Caco-2 (cell line): ENCODE results near the gene PUM1. TPM values are rescaled to one million over a fixed set of nuclear protein-coding genes. Genes with fewer than 3 reads are reported as not detected.

Experiments used
- BruUV-seq: library from RNA; stranded (reverse); fragments of 400-500 nt; replicated peaks from 2 replicates; lab custom pipeline; 2021; lab: Mats Ljungman, UMichigan
- CTCF ChIA-PET: fragments of 300-600 bp; sonication (Branson Sonifier 250); formaldehyde crosslinking; loops from one replicate; lab custom pipeline; 2022; ENCODE audit warnings: antibody characterized with exemption; lab: Charles Lee
- POLR2A ChIA-PET: fragments of 300-600 bp; sonication (Branson Sonifier 250); formaldehyde crosslinking; loops from one replicate; lab custom pipeline; 2022; ENCODE audit warnings: antibody characterized with exemption; lab: Charles Lee
- DNase-seq, 2 experiments: peaks; one replicate each; pipeline versions ENCODE4 v3.0.0 to v3.0.0-alpha.2; 2020 to 2022
- H3K27me3 ChIP-seq: replicated peaks from 2 replicates; pipeline ENCODE4 v1.6.0; 2011; ENCODE audit warnings: low read length; ENCODE audit not compliant: control insufficient read depth, insufficient read depth
- H3K36me3 ChIP-seq: 2 replicates; pipeline ENCODE4 v1.5.1; 2011; ENCODE audit warnings: low read length; ENCODE audit not compliant: control insufficient read depth, insufficient read depth
- H3K4me1 ChIP-seq: fragments of 250-450 bp; sonication (Bioruptor Pico); 2 replicates; pipeline ENCODE4 v1.5.1; 2020; ENCODE audit warnings: mild to moderate bottlenecking
- H3K4me3 ChIP-seq: 2 replicates; pipeline ENCODE4 v1.5.1; 2011; ENCODE audit warnings: low read depth, mild to moderate bottlenecking, control low read depth, low read length
- H3K9me3 ChIP-seq: fragments of 250-450 bp; sonication (Bioruptor Pico); 2 replicates; pipeline ENCODE4 v1.5.1; 2020; ENCODE audit warnings: mild to moderate bottlenecking, moderate library complexity
- H3K27ac Mint-ChIP-seq: one replicate; pipeline ENCODE4 v1.8.0; 2022; ENCODE audit warnings: mixed read lengths; ENCODE audit not compliant: unreplicated experiment
- H3K27me3 Mint-ChIP-seq: one replicate; pipeline ENCODE4 v1.8.0; 2022; ENCODE audit warnings: mixed read lengths; ENCODE audit not compliant: insufficient read depth, unreplicated experiment
- H3K36me3 Mint-ChIP-seq: one replicate; pipeline ENCODE4 v1.8.0; 2022; ENCODE audit warnings: mild to moderate bottlenecking, mixed read lengths; ENCODE audit not compliant: insufficient read depth, unreplicated experiment
- H3K4me1 Mint-ChIP-seq: one replicate; pipeline ENCODE4 v1.8.0; 2022; ENCODE audit warnings: low read depth, mixed read lengths; ENCODE audit not compliant: unreplicated experiment
- H3K4me3 Mint-ChIP-seq: one replicate; pipeline ENCODE4 v1.8.0; 2022; ENCODE audit warnings: mild to moderate bottlenecking, moderate library complexity, mixed read lengths; ENCODE audit not compliant: unreplicated experiment
- H3K9me3 Mint-ChIP-seq: one replicate; pipeline ENCODE4 v1.8.0; 2022; ENCODE audit warnings: mixed read lengths; ENCODE audit not compliant: unreplicated experiment
- intact Hi-C: fragments of 100-400 bp; cut with micrococcal nuclease; formaldehyde crosslinking; loops from one replicate; pipeline ENCODE4 v1.10.0; 2022; ENCODE audit not compliant: unreplicated experiment
- total RNA-seq: library from RNA; stranded (reverse); gene quantifications from 2 replicates; pipeline ENCODE4 v1.2.3, GENCODE V29; 2022
- TF ChIP-seq, protein P1 (sequence below), 2 experiments: fragments of 200-600 bp in 1 of 2; IDR thresholded peaks; 1 replicate in 1 of 2; 2 replicates in 1 of 2; pipeline versions ENCODE4 v1.5.1 to v1.8.0; 2011 to 2022; ENCODE audit warnings: antibody characterized with exemption in 1 of 2, control low read depth in 1 of 2, inconsistent platforms in 1 of 2, low read depth in 1 of 2, low read length in 1 of 2, mild to moderate bottlenecking in 1 of 2, moderate library complexity in 1 of 2; ENCODE audit not compliant: insufficient read depth in 1 of 2, severe bottlenecking in 1 of 2, unreplicated experiment in 1 of 2

Gene PUM1
- total RNA-seq, 1 experiment from 2014 or later = 93.7 TPM

DNA sequence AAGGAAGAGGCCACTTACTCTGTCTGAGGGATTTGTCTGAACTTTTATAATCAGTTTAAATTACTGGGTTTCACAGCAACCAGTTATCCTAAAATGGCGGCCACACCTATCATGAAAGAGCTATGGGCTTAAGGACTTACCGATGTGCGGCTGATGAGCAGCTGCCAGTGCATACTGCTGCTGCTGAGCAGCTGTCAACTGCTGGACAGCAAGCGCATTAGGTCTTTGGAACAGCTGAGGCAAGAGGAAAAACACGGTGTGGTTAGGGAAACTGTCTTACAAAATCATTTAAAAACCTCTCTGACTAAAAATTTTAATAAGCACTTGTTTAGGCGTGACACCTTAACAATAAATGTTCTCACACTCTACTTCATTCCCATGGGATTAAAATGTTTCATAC lies 84.3 kb downstream of the PUM1 start:
- TF ChIP-seq, protein P1, sequence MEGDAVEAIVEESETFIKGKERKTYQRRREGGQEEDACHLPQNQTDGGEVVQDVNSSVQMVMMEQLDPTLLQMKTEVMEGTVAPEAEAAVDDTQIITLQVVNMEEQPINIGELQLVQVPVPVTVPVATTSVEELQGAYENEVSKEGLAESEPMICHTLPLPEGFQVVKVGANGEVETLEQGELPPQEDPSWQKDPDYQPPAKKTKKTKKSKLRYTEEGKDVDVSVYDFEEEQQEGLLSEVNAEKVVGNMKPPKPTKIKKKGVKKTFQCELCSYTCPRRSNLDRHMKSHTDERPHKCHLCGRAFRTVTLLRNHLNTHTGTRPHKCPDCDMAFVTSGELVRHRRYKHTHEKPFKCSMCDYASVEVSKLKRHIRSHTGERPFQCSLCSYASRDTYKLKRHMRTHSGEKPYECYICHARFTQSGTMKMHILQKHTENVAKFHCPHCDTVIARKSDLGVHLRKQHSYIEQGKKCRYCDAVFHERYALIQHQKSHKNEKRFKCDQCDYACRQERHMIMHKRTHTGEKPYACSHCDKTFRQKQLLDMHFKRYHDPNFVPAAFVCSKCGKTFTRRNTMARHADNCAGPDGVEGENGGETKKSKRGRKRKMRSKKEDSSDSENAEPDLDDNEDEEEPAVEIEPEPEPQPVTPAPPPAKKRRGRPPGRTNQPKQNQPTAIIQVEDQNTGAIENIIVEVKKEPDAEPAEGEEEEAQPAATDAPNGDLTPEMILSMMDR (IDR thresholded peaks at IDR 0.05; ENCODE audit: insufficient read depth in 1 of 2, low read depth in 1 of 2, low read length in 1 of 2, severe bottlenecking in 1 of 2, unreplicated experiment in 1 of 2) = no peak
- BruUV-seq = no TSS peak
- no peaks in the 10 kb centered on the region for H3K4me1 Mint-ChIP-seq
- H3K36me3 ChIP-seq = no peaks in the 10 kb centered on the region
- no peak overlapping the region for H3K27ac Mint-ChIP-seq
- H3K27me3 Mint-ChIP-seq = no peaks in the 10 kb centered on the region
- H3K4me3 ChIP-seq = no peak overlapping the region
- no peaks in the 10 kb centered on the region for H3K9me3 Mint-ChIP-seq
- H3K9me3 ChIP-seq = no peaks in the 10 kb centered on the region
- intact Hi-C loops = no loop called here
- 0 out of 2 replicates have a peak, but pooled peaks cover 6% of the 10 kb centered on the region for H3K4me1 ChIP-seq
- H3K36me3 Mint-ChIP-seq = peaks cover 50% of the 10 kb centered on the region
- H3K4me3 Mint-ChIP-seq = no peak overlapping the region
- no peaks in the 10 kb centered on the region for H3K27me3 ChIP-seq
- POLR2A ChIA-PET = no interaction called here
- CTCF ChIA-PET = no interaction called here
- no peak for DNase-seq

DNA sequence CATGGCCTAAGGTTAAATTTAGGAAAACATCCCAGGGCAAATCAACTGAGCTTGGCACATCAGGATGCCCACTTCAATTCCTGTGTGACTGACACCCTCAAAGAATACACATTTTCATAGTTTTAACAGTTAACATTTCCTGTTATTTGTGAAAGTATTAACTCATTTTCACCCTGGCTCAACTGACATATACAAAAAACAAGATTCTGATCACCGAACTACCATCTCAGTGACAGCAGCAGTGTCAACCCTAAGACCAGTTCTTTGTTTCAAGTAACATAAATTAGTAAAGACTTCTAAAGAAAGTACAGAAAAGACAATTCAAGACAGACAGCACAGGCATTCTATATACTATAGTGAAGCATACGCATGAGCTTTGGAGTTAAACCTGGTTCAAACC lies 88.0 kb downstream of the PUM1 start:
- ChIA-PET CTCF (no interaction called here), POLR2A (no interaction called here)
- no peaks in the 10 kb centered on the region for H3K9me3 Mint-ChIP-seq
- DNase-seq = no peak
- Histone ChIP-seq H3K27me3 (no peaks in the 10 kb centered on the region), H3K36me3 (no peaks in the 10 kb centered on the region), H3K9me3 (no peaks in the 10 kb centered on the region), H3K4me3 (no peak overlapping the region), H3K4me1 (0 out of 2 replicates have a peak, but pooled peaks cover 3% of the 10 kb centered on the region)
- H3K27me3 Mint-ChIP-seq = no peaks in the 10 kb centered on the region
- H3K27ac Mint-ChIP-seq = no peak overlapping the region
- H3K36me3 Mint-ChIP-seq = peaks cover 65% of the 10 kb centered on the region
- BruUV-seq = no TSS peak
- H3K4me1 Mint-ChIP-seq = peaks cover 7% of the 10 kb centered on the region
- no peak overlapping the region for H3K4me3 Mint-ChIP-seq
- TF ChIP-seq, protein P1 (IDR thresholded peaks at IDR 0.05; ENCODE audit: insufficient read depth in 1 of 2, low read depth in 1 of 2, low read length in 1 of 2, severe bottlenecking in 1 of 2, unreplicated experiment in 1 of 2) = no peak
- intact Hi-C loops = no loop called here

DNA sequence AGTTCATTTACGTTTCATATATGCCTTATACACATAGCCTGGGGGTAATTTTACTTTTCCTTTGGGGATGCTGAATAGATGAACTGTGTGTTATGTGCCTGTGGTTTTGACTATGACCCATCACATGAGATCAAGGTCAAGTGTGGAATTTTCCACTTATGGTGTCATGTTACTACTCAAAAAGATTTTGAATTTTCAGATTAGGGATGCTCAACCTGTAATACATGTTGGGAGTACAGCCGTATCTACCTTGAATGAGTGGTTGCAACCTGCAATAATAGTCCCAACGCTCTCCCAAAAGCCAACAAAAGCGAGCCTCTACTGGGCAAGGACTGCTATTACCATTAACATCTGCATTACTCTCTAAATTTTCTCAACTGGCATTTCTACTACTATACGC lies 88.4 kb downstream of the PUM1 start:
- no peak overlapping the region for H3K4me3 ChIP-seq
- H3K36me3 Mint-ChIP-seq = peaks cover 63% of the 10 kb centered on the region
- no peaks in the 10 kb centered on the region for H3K9me3 ChIP-seq
- ChIA-PET POLR2A (no interaction called here), CTCF (no interaction called here)
- H3K4me1 ChIP-seq = no peaks in the 10 kb centered on the region
- H3K27me3 Mint-ChIP-seq = no peaks in the 10 kb centered on the region
- TF ChIP-seq, protein P1 (IDR thresholded peaks at IDR 0.05; ENCODE audit: insufficient read depth in 1 of 2, low read depth in 1 of 2, low read length in 1 of 2, severe bottlenecking in 1 of 2, unreplicated experiment in 1 of 2) = no peak
- no peaks in the 10 kb centered on the region for H3K36me3 ChIP-seq
- BruUV-seq = no TSS peak
- H3K27me3 ChIP-seq = no peaks in the 10 kb centered on the region
- intact Hi-C loops = no loop called here
- no peak overlapping the region for H3K4me3 Mint-ChIP-seq
- H3K27ac Mint-ChIP-seq = no peak overlapping the region
- H3K4me1 Mint-ChIP-seq = peaks cover 7% of the 10 kb centered on the region
- H3K9me3 Mint-ChIP-seq = no peaks in the 10 kb centered on the region
- DNase-seq = no peak
